Activated CD4-positive, CD25-positive, alpha-beta regulatory T cell treated with anti-CD3 and anti-CD28 coated beads, Interleukin-2, amount 50 U/mL, for 16 hours (primary cell): ENCODE measurements around the gene INSC.

ENCODE experiments used
- DNase-seq: peaks from one replicate; pipeline ENCODE4 v3.0.0-alpha.2; 2020; ENCODE audit warnings: low read depth, low spot score

INSC gene

DNA sequence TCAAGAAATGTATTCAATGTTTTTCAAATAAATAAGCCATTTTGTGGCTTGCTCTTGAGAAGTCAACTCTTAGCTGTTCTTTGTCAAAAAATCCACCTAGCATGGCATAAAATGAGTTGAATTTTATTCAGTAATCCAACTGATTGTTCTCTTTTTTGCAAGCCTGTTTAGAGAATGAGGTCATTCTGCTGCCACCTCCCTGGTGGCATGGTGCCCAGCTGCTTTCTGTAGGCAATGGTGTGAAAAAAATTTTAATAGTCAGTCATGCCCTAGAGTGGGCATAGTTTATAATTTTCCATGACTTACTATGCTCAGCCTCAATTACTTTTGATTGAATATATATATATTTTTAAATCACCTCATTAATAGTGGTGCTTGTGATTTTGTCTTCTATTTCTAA, 177.2 kb downstream of the INSC start:
- DNase-seq, result no peak

DNA sequence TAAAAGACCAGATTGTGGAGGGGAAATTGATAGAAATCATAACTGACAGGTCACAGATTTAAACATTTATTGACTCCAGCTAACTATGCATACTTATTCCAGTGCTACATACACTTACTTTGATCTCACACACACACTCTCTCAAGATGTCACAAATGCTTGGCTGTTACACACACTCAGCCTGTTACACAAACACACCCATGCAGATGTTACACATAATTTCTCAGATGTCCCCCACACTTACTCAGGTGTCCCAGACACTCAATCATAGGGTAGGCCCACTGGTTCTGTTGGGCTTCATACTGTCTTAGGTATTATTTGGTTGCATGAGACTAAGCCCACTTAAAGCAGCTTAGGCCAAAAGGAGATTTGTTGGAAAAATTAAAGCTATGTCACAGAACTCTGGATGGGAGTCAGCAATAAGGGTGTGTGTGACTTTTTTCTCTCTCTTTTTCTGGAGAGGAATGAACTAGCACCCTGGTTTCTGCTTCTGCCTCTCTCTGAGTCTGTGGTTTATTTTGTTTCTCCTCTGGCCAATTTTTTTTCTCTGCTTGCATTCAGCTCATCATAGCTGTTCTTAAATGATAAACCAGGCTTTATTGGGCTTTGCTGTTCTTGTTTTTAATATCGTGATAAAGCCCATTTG, 179.4 kb downstream of the INSC start:
- no peak for DNase-seq

DNA sequence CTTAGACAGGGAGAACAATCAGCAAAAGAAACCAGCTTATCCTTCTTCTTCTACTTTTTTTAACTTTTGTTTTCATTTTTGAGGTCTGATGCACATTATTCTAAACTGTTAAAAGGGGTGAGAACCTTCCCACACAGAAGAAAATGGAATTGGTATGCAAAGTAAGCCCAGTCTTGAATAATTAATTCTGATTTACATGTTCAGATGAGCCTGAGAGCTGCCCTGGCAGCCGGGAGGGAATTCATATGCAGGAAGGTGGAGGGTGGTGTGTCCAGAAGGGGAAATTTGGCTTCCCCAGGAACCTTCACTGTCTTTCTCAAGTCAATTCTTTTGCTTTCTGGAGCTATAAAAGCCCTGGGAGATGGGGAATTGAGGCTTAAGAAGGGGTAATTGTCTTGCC, 181.0 kb downstream of the INSC start:
- no peak for DNase-seq
